ENCODE results near the gene RHEB. TPM values are rescaled to one million over a fixed set of nuclear protein-coding genes. Genes with fewer than 3 reads are reported as not detected.

The RHEB gene

DNA sequence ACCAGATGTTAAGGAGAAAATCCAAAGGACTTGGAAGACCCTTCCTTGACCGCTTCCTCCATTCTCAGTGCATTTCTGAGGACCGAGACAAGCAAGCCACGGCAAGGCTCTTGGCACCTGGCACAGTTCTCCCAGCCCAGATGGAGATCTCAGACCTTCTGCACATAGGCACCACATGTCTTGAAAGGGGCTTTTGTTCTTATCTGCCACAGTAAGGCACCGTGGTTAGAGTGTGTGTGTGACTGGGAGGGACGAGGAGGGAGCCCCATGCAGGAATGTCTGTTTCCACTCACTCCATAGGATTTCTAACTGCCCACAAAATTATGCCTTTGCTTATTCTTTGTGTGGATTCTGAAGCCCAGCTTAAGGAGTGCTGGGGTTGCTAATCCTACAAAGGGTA lies 99.6 kb downstream of the RHEB start:
- Histone ChIP-seq H3K18ac (ENCODE audit: low read length) (no peak overlapping the region), H3K4me1 (ENCODE audit: control insufficient read depth, low read depth, low read length) (peaks cover 4% of the 10 kb centered on the region), H3K4me2 (ENCODE audit: low read length) (no peak overlapping the region), H2BK5ac (ENCODE audit: low read length) (no peak overlapping the region), H3K56ac (ENCODE audit: low read length) (no peak overlapping the region), H3K27ac (ENCODE audit: low read depth, low read length) (no peak overlapping the region), H3K36me3 (ENCODE audit: control insufficient read depth, insufficient read depth, low read length) (no peaks in the 10 kb centered on the region), H3K9ac (ENCODE audit: low read length) (no peak overlapping the region), H2BK15ac (replicated peaks; ENCODE audit: low read depth) (no peak overlapping the region), H3K4ac (ENCODE audit: low read depth, low read length) (no peak overlapping the region), H3K27me3 (ENCODE audit: insufficient read depth, low read length, poor library complexity) (no peaks in the 10 kb centered on the region), H2BK120ac (ENCODE audit: low read depth, low read length) (no peak overlapping the region), H3K4me3 (ENCODE audit: low read length) (no peak overlapping the region), H4K8ac (ENCODE audit: low read depth, low read length) (no peak overlapping the region), H2AK5ac (ENCODE audit: low read length) (no peak overlapping the region), H3K79me2 (ENCODE audit: control insufficient read depth, insufficient read depth, low read length) (no peaks in the 10 kb centered on the region), H4K5ac (ENCODE audit: low read length) (no peak overlapping the region), H3K79me1 (ENCODE audit: low read length) (no peaks in the 10 kb centered on the region), H3K23ac (ENCODE audit: low read length) (no peak overlapping the region)
- WGBS (ENCODE audit: extremely low coverage, insufficient coverage, low lambda C conversion rate), result no CpG with 5 or more reads among the region's 5 CpGs
- no peak for DNase-seq

- Histone ChIP-seq H3K36me3 (ENCODE audit: control insufficient read depth, insufficient read depth, low read length) (no peaks in the 10 kb centered on the region), H3K4me1 (ENCODE audit: control insufficient read depth, low read depth, low read length) (peaks cover 4% of the 10 kb centered on the region), H4K5ac (ENCODE audit: low read length) (no peak overlapping the region), H3K27me3 (ENCODE audit: insufficient read depth, low read length, poor library complexity) (no peaks in the 10 kb centered on the region), H3K79me1 (ENCODE audit: low read length) (no peaks in the 10 kb centered on the region), H4K8ac (ENCODE audit: low read depth, low read length) (no peak overlapping the region), H3K4me2 (ENCODE audit: low read length) (no peak overlapping the region), H2BK120ac (ENCODE audit: low read depth, low read length) (no peak overlapping the region), H3K23ac (ENCODE audit: low read length) (no peak overlapping the region), H2BK5ac (ENCODE audit: low read length) (no peak overlapping the region), H3K4ac (ENCODE audit: low read depth, low read length) (no peak overlapping the region), H3K18ac (ENCODE audit: low read length) (no peak overlapping the region), H2BK15ac (replicated peaks; ENCODE audit: low read depth) (no peak overlapping the region), H3K4me3 (ENCODE audit: low read length) (no peak overlapping the region), H3K27ac (ENCODE audit: low read depth, low read length) (no peak overlapping the region), H3K79me2 (ENCODE audit: control insufficient read depth, insufficient read depth, low read length) (no peaks in the 10 kb centered on the region), H2AK5ac (ENCODE audit: low read length) (no peak overlapping the region), H3K56ac (ENCODE audit: low read length) (no peak overlapping the region), H3K9ac (ENCODE audit: low read length) (no peak overlapping the region)
- no CpG with 5 or more reads among the region's 11 CpGs for WGBS (ENCODE audit: extremely low coverage, insufficient coverage, low lambda C conversion rate)
- DNase-seq, result no peak
These were observed 102.8 kb downstream of the RHEB start for GRCh38 chr7:151416941-151417315.

DNA sequence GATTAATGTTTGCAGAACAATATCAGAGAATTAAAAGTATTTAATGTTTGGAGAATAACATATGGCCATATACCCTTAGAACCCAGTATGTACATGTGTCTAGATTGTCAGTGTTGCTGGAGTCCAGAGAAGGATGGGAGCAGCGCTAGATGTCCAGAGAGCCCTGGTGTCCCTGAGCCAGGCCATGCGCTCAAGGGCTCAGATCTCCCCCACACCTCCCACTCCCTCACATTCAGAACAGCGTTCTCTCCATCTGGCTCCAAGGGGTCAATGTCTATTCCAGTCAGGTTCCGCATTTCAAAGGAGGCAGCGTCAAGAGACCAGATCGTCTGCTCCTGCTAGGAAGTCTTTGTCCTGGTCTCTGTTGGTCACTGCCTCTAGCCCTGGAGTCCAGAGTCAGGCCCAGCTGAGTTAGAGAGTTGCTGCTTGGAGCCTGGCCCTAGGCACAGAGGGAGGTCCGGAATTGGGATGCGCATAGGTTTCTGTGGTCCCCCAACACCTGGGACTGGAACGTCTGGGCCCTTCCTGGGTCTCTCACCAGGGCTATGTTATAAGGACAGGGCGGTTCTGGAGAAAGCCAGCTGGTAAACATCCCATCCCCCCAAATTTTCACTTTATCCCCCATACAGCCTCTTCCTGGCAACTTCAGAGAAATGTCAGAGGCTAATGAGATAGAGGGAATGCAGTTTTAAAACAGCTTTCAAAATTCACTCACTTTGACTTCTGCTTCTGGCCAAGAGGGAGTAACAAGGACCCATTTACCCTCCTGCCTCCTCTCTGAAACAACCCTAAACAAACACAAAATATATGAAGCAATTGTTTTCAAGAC lies 103.4 kb downstream of the RHEB start:
- no peak overlapping the region for H3K4me2 ChIP-seq (ENCODE audit: low read length)
- H2BK15ac ChIP-seq (replicated peaks; ENCODE audit: low read depth), result no peak overlapping the region
- no peak for DNase-seq
- H3K4ac ChIP-seq (ENCODE audit: low read depth, low read length), result no peak overlapping the region
- H3K18ac ChIP-seq (ENCODE audit: low read length), result no peak overlapping the region
- no peak overlapping the region for H3K23ac ChIP-seq (ENCODE audit: low read length)
- H3K4me1 ChIP-seq (ENCODE audit: control insufficient read depth, low read depth, low read length), result peaks cover 9% of the 10 kb centered on the region
- H3K56ac ChIP-seq (ENCODE audit: low read length), result no peak overlapping the region
- H2BK5ac ChIP-seq (ENCODE audit: low read length), result no peak overlapping the region
- H3K27me3 ChIP-seq (ENCODE audit: insufficient read depth, low read length, poor library complexity), result no peaks in the 10 kb centered on the region
- no peak overlapping the region for H2AK5ac ChIP-seq (ENCODE audit: low read length)
- no peaks in the 10 kb centered on the region for H3K36me3 ChIP-seq (ENCODE audit: control insufficient read depth, insufficient read depth, low read length)
- H4K5ac ChIP-seq (ENCODE audit: low read length), result no peak overlapping the region
- no peaks in the 10 kb centered on the region for H3K79me1 ChIP-seq (ENCODE audit: low read length)
- H3K4me3 ChIP-seq (ENCODE audit: low read length), result no peak overlapping the region
- no peak overlapping the region for H3K27ac ChIP-seq (ENCODE audit: low read depth, low read length)
- no peak overlapping the region for H3K9ac ChIP-seq (ENCODE audit: low read length)
- H4K8ac ChIP-seq (ENCODE audit: low read depth, low read length), result no peak overlapping the region
- no CpG with 5 or more reads among the region's 10 CpGs for WGBS (ENCODE audit: extremely low coverage, insufficient coverage, low lambda C conversion rate)
- H3K79me2 ChIP-seq (ENCODE audit: control insufficient read depth, insufficient read depth, low read length), result no peaks in the 10 kb centered on the region
- H2BK120ac ChIP-seq (ENCODE audit: low read depth, low read length), result no peak overlapping the region

Small RNA genes within 50 kb of the gene (small RNA-seq; reads per million reads assigned to genes)
- gene MIR3907 (ENCODE audit: insufficient read depth), result 0.72 reads per million
- gene RN7SL76P (ENCODE audit: insufficient read depth), result not detected
